GM15510 (cell line): ENCODE data around the gene TTYH2.

ENCODE experiments used
- POLR2A ChIP-seq: IDR thresholded peaks from 3 replicates; pipeline ENCODE4 v1.6.1; 2011; ENCODE audit warnings: borderline replicate concordance; ENCODE audit not compliant: insufficient read length; ENCODE audit errors: extremely low read depth

Gene TTYH2

DNA sequence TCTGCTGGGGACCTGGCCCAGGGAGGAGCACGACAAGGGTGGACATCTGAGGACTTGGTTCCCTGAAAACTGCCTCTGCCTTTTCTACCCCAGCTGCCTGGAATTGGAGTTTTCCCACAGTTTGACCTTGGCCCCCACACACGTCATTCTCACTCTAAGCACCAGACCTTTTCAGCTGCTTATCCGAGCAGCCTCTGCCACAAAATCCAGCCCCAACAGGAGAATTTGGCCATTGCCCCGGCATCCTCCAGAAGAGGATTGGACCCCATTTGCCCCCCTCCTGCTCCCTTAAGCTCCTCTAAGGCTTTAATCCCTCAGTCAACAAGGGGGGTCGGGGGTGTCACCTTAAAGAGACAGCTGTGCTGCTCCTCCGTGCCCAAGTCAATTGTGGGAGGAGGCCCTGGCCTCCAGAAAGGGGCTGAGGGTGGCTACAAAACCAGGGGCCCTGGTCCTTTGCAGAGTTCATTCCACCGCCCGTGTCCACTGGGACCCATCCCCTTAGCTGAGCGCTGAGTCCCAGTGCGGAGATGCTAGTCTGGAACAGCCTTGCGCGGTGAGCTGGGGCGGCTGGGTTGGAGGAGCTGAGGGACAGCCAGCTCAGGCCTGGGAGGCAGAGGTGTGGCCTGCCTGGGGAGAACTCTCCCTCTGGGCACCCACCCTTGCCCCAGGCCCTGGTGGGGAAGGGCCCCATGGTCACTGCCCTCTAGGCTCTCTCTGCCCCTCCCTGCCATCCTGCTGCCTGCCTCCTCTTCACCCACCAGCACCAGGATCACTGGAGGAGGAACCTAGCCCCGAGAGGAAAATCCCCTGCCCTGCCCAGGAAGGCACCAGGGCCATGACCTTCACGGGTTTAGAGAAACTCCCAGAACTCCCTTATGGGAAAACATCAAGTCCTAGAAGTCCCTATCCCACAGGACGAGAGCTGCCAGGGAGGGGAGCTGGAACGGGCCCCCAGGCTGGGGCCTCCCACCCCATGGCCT is 18.8 kb downstream of the TTYH2 start:
- TF ChIP-seq POLR2A: no peak

GRCh38 chr17:74233937-74234336 is 20.6 kb downstream of the TTYH2 start:
- no peak for TF ChIP-seq POLR2A

- TF ChIP-seq POLR2A: no peak
Measured at GRCh38 chr17:74234486-74234885, 21.1 kb downstream of the TTYH2 start.

- TF ChIP-seq POLR2A: no peak
Measured at GRCh38 chr17:74235040-74235581, 21.7 kb downstream of the TTYH2 start.

DNA sequence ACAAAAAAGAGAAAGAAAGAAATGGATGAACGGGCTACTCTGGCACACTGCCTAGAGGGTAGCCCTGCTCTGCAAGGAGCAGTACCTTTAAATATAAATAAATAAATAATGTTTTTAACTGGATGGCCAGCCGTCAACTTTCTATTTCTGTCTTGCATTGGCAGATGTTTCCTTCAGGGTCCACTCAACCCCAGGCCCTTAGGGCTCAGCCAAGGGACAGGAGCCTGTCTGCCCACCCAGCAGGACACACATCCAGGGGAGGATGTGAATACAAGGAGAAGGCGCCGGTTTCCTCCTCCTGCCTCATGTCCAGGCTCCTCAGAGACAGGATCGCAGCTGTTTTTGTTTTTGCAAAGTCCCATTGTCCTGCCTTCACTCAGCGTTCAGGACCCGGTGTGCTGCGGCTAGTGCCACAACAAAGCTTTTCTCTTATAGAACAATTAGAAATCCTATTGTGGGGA is 22.6 kb downstream of the TTYH2 start:
- no peak for TF ChIP-seq POLR2A

DNA sequence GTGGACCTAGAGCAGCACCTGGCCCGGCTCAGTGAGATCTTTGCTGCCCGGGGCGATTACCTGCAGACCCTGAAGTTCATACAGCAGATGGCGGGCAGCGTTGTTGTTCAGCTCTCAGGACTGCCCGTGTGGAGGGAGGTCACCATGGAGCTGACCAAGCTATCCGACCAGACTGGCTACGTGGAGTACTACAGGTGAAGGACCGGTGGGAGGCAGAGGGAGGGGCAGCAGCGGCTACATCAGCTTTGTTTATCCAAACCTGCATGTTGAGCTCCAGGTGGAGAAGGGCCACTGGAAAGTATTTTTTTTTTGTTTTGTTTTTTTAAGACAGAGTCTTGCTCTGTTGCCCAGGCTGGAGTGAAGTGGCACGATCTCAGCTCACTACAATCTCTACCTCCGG is 23.9 kb downstream of the TTYH2 start:
- TF ChIP-seq POLR2A: no peak

DNA sequence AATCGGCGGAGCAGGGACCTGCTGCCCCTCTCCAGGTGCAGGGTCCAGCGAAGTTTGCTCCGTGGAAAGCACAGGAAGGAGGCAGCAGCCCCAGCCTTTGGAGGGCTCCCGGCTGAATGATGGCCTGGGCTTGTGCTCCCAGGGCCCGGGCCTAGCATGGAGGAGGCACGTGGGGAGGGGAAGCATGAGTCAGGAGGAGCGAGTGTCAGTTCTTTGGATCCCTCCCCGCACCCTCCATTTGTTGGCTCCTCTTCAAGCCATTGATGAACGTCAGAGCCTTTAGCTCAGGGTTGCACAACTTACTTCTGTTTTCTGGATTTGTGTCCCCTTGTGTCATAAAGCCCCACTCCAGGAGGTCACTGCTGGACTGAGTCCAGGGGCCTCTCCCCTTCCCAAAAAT is 25.8 kb downstream of the TTYH2 start:
- no peak for TF ChIP-seq POLR2A

DNA sequence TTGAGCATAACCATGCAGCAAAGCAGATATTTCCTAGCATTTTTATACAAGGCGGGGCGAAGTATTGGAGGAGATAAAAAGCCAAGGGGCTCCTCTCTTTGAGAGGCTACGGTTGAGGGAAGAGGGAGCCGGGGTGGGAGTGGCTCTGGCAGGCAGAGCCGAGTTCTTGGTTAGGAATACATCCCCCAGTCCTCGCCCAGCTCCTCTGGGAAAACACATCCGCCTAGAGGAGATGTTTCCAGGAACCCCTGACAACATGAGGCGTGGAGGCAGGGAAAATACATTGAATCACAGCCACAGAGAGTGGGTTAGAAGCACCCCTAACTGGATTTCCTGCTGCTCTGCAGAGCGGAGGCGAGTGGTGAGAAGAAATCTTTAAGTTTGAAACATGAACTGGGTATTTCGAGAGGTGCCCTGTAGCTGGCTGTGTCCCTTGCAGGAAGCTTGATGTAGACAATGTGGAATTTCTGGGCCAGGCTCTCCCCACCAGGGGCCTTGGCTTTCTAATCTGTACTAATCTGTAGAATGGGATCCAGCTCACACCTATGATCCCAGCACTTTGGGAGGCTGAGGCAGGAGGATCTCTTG is 27.3 kb downstream of the TTYH2 start:
- TF ChIP-seq POLR2A: no peak

GRCh38 chr17:74241431-74241830 is 28.1 kb downstream of the TTYH2 start:
- no peak for TF ChIP-seq POLR2A

GRCh38 chr17:74241847-74242246 is 28.5 kb downstream of the TTYH2 start:
- no peak for TF ChIP-seq POLR2A

GRCh38 chr17:74243013-74243755 is 29.8 kb downstream of the TTYH2 start:
- TF ChIP-seq POLR2A: no peak

- no peak for TF ChIP-seq POLR2A
Measured at GRCh38 chr17:74244128-74244527, 30.8 kb downstream of the TTYH2 start.

GRCh38 chr17:74244548-74244947 is 31.2 kb downstream of the TTYH2 start:
- TF ChIP-seq POLR2A: no peak

- no peak for TF ChIP-seq POLR2A
Measured at GRCh38 chr17:74245145-74245831, 31.9 kb downstream of the TTYH2 start.
